GM18526 (cell line): ENCODE measurements around the gene TEK.

Experiments
- POLR2A ChIP-seq: IDR thresholded peaks from 3 replicates; pipeline ENCODE4 v1.6.1; 2011; ENCODE audit not compliant: insufficient read length; ENCODE audit errors: extremely low read depth

Gene TEK

GRCh38 chr9:27110181-27110580 is 1.2 kb downstream of the TEK start:
- TF ChIP-seq POLR2A = no peak

GRCh38 chr9:27112235-27112634 is 3.2 kb downstream of the TEK start:
- TF ChIP-seq POLR2A = no peak

- TF ChIP-seq POLR2A = no peak
These were observed 8.6 kb downstream of the TEK start for GRCh38 chr9:27117489-27118135.

- no peak for TF ChIP-seq POLR2A
These were observed 9.9 kb downstream of the TEK start for GRCh38 chr9:27118916-27119315.

GRCh38 chr9:27124151-27124550 is 15.1 kb downstream of the TEK start:
- TF ChIP-seq POLR2A = no peak

GRCh38 chr9:27125030-27125429 is 16.0 kb downstream of the TEK start:
- no peak for TF ChIP-seq POLR2A

- TF ChIP-seq POLR2A = no peak
These were observed 16.9 kb downstream of the TEK start for GRCh38 chr9:27125936-27126335.

- no peak for TF ChIP-seq POLR2A
These were observed 17.6 kb downstream of the TEK start for GRCh38 chr9:27126670-27127069.

- no peak for TF ChIP-seq POLR2A
These were observed 20.2 kb downstream of the TEK start for GRCh38 chr9:27129221-27129620.

GRCh38 chr9:27131731-27132130 is 22.7 kb downstream of the TEK start:
- TF ChIP-seq POLR2A = no peak

GRCh38 chr9:27133817-27134216 is 24.8 kb downstream of the TEK start:
- no peak for TF ChIP-seq POLR2A

- no peak for TF ChIP-seq POLR2A
These were observed 33.4 kb downstream of the TEK start for GRCh38 chr9:27142299-27142930.

GRCh38 chr9:27145143-27145542 is 36.1 kb downstream of the TEK start:
- TF ChIP-seq POLR2A = no peak

GRCh38 chr9:27149651-27150050 is 40.6 kb downstream of the TEK start:
- no peak for TF ChIP-seq POLR2A

- TF ChIP-seq POLR2A = no peak
These were observed 41.9 kb downstream of the TEK start for GRCh38 chr9:27150746-27151406.

- TF ChIP-seq POLR2A = no peak
These were observed 42.8 kb downstream of the TEK start for GRCh38 chr9:27151693-27152404.
